HG03457 (cell line): ENCODE results near the gene MYOZ3.

Experiments used
- ATAC-seq: cut with Tn5 transposase; IDR thresholded peaks from one replicate; pipeline ENCODE4 v1.9.1; 2021; ENCODE audit warnings: moderate number of reproducible peaks; ENCODE audit not compliant: unreplicated experiment

MYOZ3 gene

DNA sequence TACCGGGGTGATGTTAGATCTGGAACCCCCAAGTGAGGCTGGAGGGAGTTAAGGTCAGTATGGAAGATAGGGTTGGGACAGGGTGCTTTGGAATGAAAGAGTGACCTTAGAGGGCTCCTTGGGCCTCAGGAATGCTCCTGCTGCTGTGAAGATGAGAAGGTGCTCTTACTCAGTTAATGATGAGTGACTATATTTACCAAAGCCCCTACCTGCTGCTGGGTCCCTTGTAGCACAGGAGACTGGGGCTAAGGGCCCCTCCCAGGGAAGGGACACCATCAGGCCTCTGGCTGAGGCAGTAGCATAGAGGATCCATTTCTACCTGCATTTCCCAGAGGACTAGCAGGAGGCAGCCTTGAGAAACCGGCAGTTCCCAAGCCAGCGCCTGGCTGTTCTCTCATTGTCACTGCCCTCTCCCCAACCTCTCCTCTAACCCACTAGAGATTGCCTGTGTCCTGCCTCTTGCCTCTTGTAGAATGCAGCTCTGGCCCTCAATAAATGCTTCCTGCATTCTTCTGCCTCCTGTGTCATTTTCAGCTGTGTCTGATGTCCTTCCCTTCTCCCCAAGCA, 2.3 kb upstream of the MYOZ3 start:
- ATAC-seq, result no peak

DNA sequence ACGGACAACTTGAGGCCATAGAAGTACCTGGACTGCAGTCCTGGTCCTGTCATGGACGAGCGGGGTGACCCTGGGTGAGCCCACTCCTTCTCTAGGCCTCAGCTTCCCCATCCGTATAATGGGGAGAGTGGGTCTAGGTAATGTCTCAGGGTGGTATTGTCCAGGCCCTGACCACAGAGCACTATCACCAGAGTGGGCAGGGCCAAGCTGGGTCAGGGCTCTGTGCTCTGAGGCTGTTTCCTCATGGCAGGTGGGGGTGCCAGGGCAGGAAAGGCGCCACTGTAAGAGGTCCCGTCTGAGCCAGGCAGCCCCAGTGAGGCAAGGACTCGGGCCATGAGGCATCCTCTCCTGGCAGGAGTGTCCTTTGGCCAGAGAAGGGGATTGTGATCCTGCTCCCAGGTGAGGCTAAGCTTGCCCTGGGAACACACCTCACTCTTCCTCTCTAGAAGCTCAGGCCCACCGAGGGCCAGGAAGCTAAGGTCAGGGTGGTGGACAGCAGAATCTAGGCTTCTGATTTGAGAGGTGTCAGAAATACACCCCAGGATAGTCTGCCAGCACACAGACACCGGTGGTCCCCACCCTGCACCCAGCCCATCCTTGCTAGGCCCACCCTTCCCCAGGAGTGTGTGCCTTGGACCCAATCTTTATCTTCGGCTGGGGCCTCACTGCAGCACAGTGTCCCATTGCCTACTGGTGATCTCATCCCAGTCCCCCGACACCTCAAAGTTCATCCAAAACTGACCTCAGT, 1.5 kb upstream of the MYOZ3 start:
- no peak for ATAC-seq

DNA sequence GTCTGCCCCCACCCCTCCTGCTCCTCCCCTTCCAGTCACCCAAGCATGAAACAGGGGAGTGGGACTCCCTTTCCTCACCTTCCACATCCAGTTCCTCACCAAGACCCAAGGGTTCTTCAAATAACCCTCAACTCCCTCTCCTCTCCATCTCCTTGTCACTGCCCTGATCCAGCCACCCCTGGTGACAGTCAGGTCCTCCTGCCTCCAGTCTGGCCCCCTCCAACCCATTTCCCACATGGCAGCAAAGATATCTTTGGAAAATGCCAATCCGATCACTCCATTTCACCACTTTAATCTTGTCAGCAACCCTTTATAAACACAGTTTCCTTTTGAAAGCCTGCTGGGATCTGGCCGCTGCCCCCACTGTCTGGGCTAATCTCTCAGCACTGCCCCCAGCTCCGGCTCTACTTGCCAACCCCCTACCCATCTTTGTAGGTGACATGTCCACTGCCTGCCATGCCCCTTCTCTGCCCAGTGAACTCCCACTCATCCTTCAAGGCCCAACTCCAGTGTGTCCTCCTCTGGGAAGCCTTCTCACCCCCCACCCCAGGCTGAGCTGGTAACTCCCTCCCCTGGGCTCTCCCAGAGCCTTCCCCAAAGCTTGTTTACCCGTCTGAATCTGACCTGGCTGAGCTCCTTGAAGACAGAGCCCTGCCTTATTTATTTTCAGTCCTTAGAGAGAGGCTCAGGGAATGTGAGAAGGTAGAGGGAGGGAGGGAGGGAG, 781 bp upstream of the MYOZ3 start:
- ATAC-seq, result no peak

DNA sequence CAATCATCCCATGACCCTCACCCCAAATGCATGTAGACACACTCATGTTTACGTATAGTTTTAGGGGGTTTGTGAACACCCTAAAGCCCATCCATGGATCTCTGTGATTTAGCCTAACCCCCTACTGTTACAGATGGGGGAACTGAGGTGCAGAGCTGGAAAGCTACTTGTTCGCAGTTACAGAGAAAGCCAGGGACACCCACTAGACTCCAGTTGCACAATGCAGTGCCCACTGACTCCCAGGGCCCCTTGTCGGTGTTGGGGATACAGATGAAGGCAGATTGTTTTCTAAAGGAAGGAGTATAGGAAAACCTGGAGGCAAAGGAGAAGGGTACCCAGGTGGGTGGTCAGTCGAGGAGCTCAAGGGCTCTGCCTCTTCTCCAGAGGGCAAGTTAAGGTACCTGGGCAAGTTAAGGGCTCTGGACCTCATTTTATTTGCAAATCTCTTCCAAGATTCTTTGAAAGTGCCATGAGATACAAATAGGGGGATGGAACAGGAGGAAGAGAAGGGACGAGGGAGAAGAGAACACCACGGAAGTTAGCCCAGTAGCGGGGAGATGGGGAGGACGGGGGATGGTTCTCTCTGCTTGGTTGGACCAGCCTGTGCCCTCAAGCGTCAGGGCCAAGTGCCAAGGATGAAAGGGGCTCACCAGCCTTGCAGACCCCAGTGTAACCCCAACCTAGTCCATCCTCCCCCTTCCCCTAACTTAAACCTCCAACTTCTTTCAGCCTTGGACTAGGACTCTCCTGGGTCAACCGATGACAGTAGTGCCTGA, 958 bp downstream of the MYOZ3 start:
- ATAC-seq, result no peak

DNA sequence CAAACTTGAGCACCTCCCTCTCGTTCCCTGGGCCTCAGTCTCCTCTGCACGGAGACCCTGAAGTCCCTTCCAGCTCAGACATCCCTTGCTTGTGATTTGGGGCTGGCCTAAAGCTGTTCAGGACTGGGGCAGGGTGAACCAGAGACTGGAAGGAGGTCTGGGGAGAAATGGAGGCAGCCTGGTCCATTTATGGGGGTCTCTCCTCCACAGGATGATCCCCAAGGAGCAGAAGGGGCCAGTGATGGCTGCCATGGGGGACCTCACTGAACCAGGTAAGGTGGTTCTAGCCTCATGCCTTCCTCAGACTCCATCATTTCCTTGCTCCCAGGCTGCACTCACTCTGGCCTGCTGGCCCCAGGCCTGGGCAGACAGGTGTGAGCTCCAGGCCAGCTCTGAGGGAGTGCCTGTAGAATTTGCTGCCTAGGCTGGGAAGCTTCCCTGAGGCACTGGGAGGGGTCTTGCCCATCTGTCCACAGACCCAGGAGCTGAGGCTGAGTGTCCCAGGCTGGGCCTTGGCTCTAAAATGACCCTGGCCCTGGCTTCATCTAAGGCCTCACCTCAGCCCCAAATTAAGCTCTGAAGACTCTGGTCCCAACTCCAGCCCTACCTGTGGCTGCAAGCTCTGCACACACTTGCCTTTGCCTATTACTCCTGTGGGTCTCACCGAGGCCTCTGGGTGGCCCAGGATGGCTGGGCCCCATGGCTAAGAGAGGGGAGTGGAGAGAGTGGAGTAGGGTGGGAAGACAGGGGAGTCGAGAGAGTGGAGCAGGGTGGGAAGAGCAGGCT, 1.9 kb downstream of the MYOZ3 start:
- no peak for ATAC-seq

DNA sequence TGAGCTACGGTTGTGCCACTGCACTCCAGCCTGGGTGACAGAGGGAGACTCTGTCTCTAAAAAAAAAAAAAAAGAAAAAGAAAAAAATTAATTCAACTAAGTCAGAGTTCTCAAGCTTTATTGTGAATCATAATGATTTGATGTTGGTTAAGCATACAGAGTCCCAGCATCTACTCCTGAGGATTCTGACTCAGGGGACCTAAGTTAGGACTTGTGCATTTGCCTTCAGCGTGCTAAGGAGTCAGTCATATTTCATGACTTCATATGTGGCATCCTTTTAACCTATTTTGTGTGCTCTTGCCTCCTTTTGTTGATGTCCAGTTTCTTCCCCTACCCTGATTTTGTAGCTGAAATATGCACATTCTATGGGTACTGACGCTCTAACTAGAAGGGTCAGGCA, 2.9 kb downstream of the MYOZ3 start:
- ATAC-seq, result no peak

DNA sequence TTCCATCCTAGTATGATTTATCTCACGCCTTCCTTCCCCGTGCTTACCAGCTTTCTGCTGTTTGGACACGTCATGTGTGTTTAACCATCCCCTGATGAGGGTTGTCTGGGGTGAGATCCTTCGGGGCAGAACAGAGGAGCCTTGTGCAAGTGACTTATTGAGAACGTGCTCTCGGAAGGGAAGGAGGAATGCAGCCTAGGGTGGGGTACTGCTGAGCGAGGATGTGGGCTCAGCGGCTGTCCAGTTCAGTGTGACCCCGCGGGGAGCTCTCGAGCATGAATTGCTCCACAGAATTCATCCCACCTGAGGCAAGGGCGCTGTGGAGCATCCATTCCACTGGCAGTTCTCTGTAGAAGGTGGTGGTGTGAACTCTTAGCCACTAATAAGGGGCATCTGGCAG, 4.0 kb downstream of the MYOZ3 start:
- no peak for ATAC-seq

DNA sequence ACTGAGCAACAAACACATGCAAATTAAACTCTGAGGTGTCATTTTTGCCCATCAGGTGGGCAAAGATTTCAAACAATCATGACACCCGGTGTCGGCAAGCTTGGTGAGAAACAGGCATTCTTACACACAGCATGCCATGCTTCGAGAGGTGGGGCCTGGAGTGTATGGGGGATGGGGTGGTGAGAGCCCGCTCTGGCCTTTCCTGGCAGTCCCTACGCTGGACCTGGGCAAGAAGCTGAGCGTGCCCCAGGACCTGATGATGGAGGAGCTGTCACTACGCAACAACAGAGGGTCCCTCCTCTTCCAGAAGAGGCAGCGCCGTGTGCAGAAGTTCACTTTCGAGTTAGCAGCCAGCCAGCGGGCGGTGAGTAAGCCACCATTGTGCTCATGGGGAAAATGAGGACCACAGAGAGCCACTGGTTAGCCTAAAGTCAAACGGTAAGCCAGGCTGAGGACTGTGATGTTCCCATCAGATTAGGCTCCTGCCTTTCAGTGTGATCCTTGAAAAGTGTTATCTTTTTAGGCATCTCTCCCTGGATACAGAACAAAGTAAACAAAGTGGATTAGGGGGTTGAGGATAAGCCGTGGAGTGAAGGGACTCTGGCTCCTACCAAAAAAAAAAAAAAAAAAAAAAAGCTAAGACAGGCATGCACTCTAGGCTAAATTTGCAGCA, 9.4 kb downstream of the MYOZ3 start:
- ATAC-seq, result no peak

DNA sequence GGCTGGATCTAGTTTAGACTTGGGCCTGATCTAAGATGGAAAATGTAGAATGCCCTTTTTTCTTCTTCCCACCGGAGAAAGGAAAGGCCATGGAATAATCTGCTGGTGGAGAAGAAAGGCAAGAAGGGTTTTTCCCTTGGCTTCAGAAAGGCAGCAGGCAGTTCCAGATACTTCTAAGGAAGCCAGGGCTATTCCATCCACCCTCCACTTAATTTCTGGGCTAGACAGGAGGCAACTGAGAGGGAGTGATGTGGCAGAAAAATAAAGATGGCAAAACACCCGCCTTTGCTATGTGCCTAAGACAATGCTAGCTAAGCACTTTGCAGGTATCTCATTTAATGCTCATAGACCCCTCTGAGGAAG, 9.9 kb downstream of the MYOZ3 start:
- no peak for ATAC-seq

DNA sequence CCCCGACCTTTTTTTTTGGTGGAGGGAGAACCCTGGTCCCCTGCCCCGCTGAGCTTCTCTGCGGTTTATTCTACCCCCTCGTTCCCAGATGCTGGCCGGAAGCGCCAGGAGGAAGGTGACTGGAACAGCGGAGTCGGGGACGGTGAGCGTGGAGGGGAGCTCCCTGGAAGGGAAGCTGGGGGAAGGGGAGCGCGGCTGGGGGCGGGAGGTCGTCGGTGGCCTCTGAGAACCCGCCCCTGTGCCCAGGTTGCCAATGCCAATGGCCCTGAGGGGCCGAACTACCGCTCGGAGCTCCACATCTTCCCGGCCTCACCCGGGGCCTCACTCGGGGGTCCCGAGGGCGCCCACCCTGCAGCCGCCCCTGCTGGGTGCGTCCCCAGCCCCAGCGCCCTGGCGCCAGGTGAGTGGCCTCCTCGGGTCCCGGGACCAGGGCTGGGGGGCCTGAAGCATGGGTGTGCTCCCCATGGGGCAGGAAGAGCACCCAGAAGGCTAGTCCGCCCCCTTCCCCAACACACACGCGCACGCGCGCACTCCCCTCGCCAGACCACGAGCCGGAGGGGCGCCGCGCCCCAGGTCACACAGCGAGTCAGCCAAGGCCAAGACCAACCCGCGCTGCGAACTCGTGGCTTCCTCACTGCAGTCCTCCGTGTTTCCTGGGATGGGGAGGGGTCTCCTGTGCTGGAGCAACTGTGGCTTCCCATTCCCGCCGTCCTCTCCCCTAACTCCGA, 10.6 kb downstream of the MYOZ3 start:
- ATAC-seq, result no peak

DNA sequence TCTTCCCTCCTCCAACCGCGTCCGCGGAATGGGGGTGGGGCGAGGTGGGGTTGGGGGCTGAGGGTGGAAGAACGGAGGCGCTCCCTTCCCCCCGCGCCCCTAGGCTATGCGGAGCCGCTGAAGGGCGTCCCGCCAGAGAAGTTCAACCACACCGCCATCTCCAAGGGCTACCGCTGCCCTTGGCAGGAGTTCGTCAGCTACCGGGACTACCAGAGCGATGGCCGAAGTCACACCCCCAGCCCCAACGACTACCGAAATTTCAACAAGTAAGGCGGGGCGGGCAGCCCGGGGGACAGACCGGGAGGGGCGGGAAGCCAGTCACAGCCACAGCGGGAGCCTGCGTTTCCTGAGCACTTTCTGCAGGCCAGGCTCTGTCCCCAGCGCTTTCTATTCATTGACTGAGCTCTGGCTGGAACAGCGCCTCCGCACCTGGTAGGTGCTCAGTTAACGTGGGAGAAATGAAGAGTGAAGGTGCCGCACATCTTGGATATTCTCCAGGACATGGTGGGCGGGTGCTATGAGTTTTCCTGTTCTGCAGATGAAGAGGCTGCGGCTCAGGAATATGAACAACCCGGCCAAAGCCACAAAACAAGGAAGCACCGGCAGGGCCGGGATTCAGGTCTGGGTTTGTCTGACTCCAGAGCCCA, 11.3 kb downstream of the MYOZ3 start:
- ATAC-seq, result no peak

DNA sequence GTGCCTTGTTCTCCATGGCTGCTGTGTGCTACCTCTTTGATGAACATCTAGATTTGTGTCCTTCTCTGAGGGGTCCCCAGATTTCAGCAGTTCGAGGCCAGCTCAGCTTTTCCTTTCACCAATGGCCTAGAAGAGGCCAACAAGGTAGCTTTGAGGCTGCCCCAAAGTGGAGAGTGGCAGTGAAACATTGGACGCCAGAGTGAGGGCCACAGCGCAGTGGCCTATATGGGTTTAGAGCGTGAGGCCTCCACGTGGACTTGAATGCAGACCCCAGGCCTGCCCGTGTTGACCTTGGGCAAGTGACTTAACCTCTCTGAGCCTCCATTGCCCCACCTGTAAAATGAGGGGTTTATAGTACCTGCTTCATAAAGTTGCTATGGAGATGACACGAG, 11.8 kb downstream of the MYOZ3 start:
- no peak for ATAC-seq

DNA sequence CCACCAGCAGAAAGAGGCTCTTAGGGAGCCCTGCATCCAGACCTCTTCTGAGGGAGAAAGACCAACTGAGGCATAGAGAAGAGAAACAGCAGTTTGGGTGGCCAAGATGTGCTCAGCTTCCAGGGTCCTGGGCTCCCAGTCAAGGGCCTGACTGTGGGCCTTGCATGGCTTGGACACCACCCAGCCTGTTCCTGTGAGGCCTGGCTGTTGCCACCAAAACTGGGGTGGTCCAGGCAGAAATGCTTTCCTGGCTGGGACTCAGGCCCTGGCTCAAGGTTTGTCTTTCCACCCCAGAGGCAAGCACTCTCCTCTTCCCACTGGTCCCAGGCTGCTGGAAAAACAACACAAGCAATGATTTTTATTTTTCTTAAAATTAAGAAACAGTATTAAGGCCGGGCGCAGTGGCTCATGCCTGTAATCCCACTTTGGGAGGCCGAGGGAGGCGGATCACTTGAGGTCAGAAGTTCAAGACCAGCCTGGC, 13.3 kb downstream of the MYOZ3 start:
- no peak for ATAC-seq

DNA sequence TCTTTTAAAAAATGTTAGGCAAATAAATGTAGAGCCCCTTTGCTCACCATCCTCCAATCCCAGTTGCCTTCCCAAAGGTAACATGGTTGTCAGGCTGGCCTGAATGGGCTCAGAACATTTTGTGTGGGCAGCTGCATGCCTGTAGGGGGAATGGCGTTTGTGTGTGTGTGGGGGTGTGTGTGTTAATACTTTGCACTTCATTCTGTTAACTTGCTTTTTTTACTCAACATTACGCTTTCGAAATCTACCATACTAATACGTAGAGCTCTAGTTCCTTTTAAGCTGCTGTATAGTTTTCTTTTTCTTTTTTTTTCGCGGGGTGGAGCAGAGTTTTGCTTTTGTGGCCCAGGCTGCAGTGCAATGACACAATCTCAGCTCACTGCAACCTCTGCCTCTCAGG, 14.0 kb downstream of the MYOZ3 start:
- ATAC-seq, result no peak

DNA sequence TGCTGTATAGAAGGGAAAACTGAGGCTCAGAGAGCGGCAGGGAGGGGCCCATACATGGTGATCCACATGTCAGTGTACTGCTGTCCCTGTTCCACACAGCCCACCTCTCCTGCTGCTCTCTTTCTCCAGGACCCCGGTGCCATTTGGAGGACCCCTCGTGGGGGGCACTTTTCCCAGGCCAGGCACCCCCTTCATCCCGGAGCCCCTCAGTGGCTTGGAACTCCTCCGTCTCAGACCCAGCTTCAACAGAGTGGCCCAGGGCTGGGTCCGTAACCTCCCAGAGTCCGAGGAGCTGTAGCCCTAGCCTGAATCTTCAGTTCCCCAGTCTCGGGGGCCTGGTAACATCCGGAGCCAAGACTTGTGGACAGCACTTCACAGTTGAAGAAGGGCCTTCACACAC, 15.5 kb downstream of the MYOZ3 start:
- no peak for ATAC-seq

DNA sequence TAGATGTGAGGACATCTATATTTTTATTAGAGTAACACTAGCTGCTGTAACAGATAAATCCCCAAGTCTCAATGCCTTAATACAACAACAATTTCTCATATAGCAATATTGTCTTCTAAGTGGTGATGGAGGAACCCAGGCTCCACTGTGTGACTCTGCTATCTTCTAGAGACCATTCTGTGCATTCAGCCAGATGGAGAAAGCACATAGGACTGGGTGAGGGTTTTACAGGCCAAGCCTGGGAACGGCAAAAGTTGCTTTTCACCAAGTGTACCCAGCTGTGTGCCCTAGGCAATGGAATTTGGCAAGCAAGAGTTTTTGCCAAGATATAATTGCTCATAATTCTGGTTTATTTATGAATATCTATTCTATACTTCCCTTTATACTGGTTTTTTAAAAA, 28.1 kb downstream of the MYOZ3 start:
- ATAC-seq, result no peak

DNA sequence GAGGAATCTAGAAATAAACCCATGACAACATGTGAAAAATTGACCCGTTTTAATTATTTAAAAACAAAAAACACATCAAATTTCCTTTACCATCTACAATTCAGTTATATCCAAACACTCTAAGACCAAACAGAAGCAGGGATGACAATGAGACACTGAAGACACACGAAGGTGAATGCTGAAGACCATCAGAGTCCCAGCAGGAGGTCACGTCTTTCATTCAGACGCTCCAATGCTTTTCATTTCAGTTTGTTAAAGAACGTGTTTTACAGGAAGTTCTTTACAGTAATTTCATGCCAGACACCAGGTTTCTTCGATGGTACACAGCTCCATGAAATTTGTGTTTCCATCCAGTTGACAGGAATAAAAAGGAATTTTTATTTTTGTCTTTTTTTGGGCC, 29.7 kb downstream of the MYOZ3 start:
- ATAC-seq, result no peak

DNA sequence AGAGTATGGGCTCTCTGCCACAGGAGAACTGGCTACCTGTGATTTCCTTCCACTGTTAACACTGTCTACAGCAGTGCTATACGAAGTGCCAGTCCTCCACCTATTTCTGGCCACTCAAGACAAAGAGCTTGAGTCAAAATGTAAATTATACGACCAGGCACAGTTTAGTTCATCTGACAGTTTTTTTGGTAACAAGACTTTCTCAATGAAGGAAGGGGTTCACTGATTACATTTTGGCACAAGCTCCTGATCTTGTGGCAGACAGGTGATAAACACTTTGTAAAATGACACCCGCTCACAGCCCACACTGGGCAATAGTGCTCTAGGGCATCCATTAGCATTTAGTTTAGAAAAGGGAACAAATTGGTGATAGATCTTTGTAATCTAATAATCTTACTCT, 31.2 kb downstream of the MYOZ3 start:
- ATAC-seq, result no peak

DNA sequence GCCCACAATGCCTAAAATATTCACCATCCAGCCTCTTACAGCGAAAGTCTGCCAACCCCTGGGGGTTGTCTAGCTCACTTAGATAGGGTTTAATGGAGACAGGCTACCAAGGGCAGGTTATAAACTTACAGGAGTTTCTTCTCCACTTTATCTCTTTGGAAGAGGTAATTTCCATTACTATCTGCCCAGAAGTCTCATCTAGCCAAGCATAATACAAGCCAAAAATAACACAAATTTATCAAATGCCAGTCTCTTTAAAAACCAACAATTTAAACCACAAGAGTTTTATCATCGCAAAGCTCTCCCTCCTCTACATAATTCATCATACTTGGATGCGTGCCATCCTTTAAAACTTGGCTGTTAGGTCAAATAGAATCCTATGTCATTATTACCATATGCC, 33.6 kb downstream of the MYOZ3 start:
- ATAC-seq, result no peak
